IPS DF 6.9 (cell line): ENCODE data around the gene RCOR2.

Experiments
- DNase-seq: peaks from one replicate; pipeline ENCODE4 v3.0.0-alpha.2; 2013; ENCODE audit warnings: low read depth, low spot score
- H3K27ac ChIP-seq: one replicate; pipeline ENCODE4 v1.5.1; 2013; ENCODE audit warnings: low read length, control low read depth
- H3K27me3 ChIP-seq: 2 replicates; pipeline ENCODE4 v1.6.1; 2013; ENCODE audit warnings: mild to moderate bottlenecking, low read length; ENCODE audit not compliant: control insufficient read depth, insufficient read depth
- H3K36me3 ChIP-seq: 2 replicates; pipeline ENCODE4 v1.6.1; 2013; ENCODE audit warnings: low read length; ENCODE audit not compliant: control insufficient read depth, insufficient read depth
- H3K4me1 ChIP-seq: 2 replicates; pipeline ENCODE4 v1.6.1; 2013; ENCODE audit warnings: low read length; ENCODE audit not compliant: control insufficient read depth, insufficient read depth
- H3K4me3 ChIP-seq: 2 replicates; pipeline ENCODE4 v1.5.1; 2013; ENCODE audit warnings: mild to moderate bottlenecking, low read length
- H3K9me3 ChIP-seq: 2 replicates; pipeline ENCODE4 v1.6.1; 2013; ENCODE audit warnings: low read length, inconsistent platforms; ENCODE audit not compliant: control insufficient read depth, insufficient read depth
- WGBS: extraction: QIAGEN DNeasy Blood & Tissue Kit; methylation state at CpG from one replicate; pipeline ENCODE4 v1.1.7; 2013; ENCODE audit warnings: mixed read lengths, missing lambda C conversion rate; ENCODE audit not compliant: insufficient read length, insufficient coverage; 5-methylcytosine and 5-hydroxymethylcytosine counted together

The RCOR2 gene

GRCh38 chr11:63890368-63890767 lies 26.6 kb downstream of the RCOR2 start:
- DNase-seq, result no peak
- no peaks in the 10 kb centered on the region for H3K27me3 ChIP-seq
- peaks cover 15% of the 10 kb centered on the region for H3K4me1 ChIP-seq
- WGBS, result no CpG with 5 or more reads among the region's 7 CpGs
- H3K27ac ChIP-seq, result no peak overlapping the region
- 0 out of 2 replicates have a peak, but pooled peaks cover 3% of the 10 kb centered on the region for H3K36me3 ChIP-seq
- no peaks in the 10 kb centered on the region for H3K9me3 ChIP-seq
- H3K4me3 ChIP-seq, result no peak overlapping the region

- no peak for DNase-seq
- H3K9me3 ChIP-seq, result no peaks in the 10 kb centered on the region
- H3K4me3 ChIP-seq, result no peak overlapping the region
- peaks cover 15% of the 10 kb centered on the region for H3K4me1 ChIP-seq
- H3K27me3 ChIP-seq, result no peaks in the 10 kb centered on the region
- H3K36me3 ChIP-seq, result no peaks in the 10 kb centered on the region
- no peak overlapping the region for H3K27ac ChIP-seq
- WGBS, result no CpG with 5 or more reads among the region's 6 CpGs
Measured at GRCh38 chr11:63889344-63889743, 27.6 kb downstream of the RCOR2 start.

GRCh38 chr11:63888170-63889086 lies 28.5 kb downstream of the RCOR2 start:
- DNase-seq, result no peak
- H3K9me3 ChIP-seq, result no peaks in the 10 kb centered on the region
- WGBS, result no CpG with 5 or more reads among the region's 25 CpGs
- H3K4me1 ChIP-seq, result peaks cover 15% of the 10 kb centered on the region
- H3K27me3 ChIP-seq, result no peaks in the 10 kb centered on the region
- H3K4me3 ChIP-seq, result no peak overlapping the region
- no peaks in the 10 kb centered on the region for H3K36me3 ChIP-seq
- H3K27ac ChIP-seq, result no peak overlapping the region

GRCh38 chr11:63887386-63887999 lies 29.5 kb downstream of the RCOR2 start:
- Histone ChIP-seq H3K27ac (no peak overlapping the region), H3K4me3 (no peak overlapping the region), H3K4me1 (peaks cover 15% of the 10 kb centered on the region)

DNA sequence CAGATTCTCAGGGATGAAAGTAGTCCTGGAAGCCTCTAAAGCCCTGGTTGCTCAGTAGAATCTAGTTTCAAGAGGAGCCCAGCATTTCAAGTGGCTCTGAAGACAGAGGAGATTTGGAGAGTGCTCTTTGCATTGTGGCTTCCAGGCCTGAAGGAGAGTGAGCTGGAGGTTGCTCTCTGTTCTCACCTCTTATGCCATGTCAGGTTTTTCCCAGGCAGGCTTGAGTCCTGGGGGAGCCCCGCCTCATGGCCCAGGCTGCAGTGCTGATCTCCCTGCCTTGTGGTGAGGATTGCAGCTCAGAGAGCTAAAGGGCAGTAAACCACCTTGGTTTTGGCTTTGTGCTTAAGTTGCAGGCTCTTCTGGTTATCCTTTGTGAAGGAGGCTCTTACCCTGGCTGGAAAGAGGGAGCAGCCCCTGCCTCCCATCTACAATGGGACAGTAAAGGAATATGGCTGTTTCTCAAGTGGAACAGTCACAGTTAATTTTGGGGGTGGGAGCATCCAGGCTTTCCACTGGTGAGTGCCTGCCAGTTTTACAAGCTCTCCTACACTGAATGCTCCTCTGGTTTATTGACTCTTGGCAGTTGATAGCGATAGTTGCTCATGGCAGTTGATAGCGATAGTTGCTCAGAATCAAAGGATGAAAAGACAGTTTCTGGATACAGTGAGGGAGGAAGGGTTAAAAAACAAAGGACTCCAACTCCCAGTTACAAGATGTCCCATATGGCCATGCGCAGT lies 32.6 kb downstream of the RCOR2 start:
- Histone ChIP-seq H3K4me3 (no peak overlapping the region), H3K27me3 (no peaks in the 10 kb centered on the region), H3K27ac (no peak overlapping the region), H3K4me1 (peaks cover 18% of the 10 kb centered on the region), H3K9me3 (no peaks in the 10 kb centered on the region), H3K36me3 (no peaks in the 10 kb centered on the region)
- whole genome bisulfite sequencing, result no CpG with 5 or more reads among the region's 4 CpGs
- no peak for DNase-seq

More at GRCh38 chr11:63887386-63887999, 29.5 kb downstream of the RCOR2 start:
- H3K9me3 ChIP-seq, result no peaks in the 10 kb centered on the region
- no CpG with 5 or more reads among the region's 6 CpGs for WGBS
- H3K27me3 ChIP-seq, result no peaks in the 10 kb centered on the region
- no peaks in the 10 kb centered on the region for H3K36me3 ChIP-seq
- no peak for DNase-seq

GRCh38 chr11:63883791-63884190 lies 33.2 kb downstream of the RCOR2 start:
- WGBS, result no CpG with 5 or more reads among the region's 6 CpGs
- H3K4me1 ChIP-seq, result peaks cover 15% of the 10 kb centered on the region
- H3K9me3 ChIP-seq, result no peaks in the 10 kb centered on the region
- no peaks in the 10 kb centered on the region for H3K27me3 ChIP-seq
- DNase-seq, result no peak
- H3K36me3 ChIP-seq, result no peaks in the 10 kb centered on the region
- H3K27ac ChIP-seq, result no peak overlapping the region
- H3K4me3 ChIP-seq, result no peak overlapping the region

- Histone ChIP-seq H3K4me3 (no peak overlapping the region), H3K36me3 (no peaks in the 10 kb centered on the region), H3K9me3 (no peaks in the 10 kb centered on the region), H3K27me3 (no peaks in the 10 kb centered on the region), H3K27ac (no peak overlapping the region), H3K4me1 (peaks cover 9% of the 10 kb centered on the region; the same call in 1 of the 2 replicates)
- DNase-seq, result no peak
- WGBS, result no CpG with 5 or more reads among the region's 7 CpGs
Measured at GRCh38 chr11:63882555-63883242, 34.3 kb downstream of the RCOR2 start.

DNA sequence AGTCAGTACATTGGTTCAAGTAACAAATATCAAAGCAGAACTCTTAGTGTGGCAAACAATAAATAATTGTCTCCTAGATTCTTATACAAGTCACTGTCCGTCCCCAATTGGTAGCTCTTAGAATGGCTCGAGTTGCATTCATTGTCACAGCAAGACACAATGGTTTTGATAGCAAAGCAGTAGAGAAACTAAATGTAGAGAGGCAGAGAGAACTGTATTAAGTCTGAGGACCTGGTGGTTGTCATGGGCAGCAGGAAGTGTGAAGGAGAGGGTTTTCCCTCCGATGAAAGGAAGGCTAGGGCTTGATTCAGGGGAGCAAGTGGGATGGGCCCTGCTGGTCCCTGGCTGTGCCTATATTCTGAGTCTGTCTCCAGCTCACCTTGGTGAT lies 36.6 kb downstream of the RCOR2 start:
- no CpG with 5 or more reads among the region's 3 CpGs for whole genome bisulfite sequencing
- H3K27ac ChIP-seq, result no peak overlapping the region

DNA sequence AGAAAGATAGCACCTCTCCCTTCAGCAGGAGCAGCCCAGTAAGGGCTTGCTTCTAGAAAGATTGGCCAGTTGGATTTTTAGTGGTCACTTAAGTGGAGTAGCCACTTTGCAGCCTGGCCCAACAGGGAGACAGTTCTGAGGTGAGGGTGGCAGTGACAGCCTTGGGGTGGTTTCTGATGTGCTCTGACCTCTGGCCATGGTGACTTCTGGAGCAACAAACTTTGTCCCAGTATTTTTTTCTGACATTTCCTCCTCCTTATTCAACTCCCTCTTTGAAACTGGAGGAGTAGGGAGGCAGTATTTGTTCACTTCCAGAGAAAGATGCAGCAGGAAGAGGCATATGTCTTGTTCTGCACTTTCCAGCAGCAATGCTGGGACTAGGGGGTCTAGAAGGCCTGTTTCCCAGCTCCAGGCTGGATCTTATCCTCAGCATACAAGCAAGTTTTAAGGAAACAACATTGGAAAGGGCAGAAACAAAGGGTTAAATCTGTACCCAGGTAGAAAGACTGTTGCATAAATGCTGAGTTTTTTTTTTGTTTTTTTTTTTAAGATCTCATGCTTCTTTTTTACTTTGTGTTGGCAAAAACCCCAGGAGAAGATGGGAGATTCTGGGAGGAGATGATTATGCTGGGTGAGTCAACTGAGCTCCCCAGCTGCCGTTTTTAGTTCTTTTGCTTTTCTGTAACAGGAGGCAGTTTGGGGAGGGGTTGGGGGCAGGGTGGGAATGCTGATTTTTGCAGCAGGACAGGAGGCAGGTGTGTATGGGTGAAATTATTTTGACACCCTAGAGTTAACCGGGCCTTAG lies 37.2 kb downstream of the RCOR2 start:
- Histone ChIP-seq H3K4me3 (no peak overlapping the region), H3K27ac (no peak overlapping the region), H3K9me3 (no peaks in the 10 kb centered on the region), H3K27me3 (no peaks in the 10 kb centered on the region), H3K36me3 (no peaks in the 10 kb centered on the region), H3K4me1 (peaks cover 3% of the 10 kb centered on the region; the same call in 1 of the 2 replicates)
- WGBS, result no CpG with 5 or more reads among the region's 2 CpGs
- no peak for DNase-seq

More for the DNA sequence above, 36.6 kb downstream of the RCOR2 start:
- DNase-seq, result no peak
- Histone ChIP-seq H3K9me3 (no peaks in the 10 kb centered on the region), H3K36me3 (no peaks in the 10 kb centered on the region), H3K27me3 (no peaks in the 10 kb centered on the region), H3K4me1 (peaks cover 3% of the 10 kb centered on the region; the same call in 1 of the 2 replicates), H3K4me3 (no peak overlapping the region)
